T-helper 2 cell treated with Interferon-gamma antibody and Interleukin-4, amounts not matched to agents 100 ng/mL and 5 ng/mL, for 36 hours (primary cell): Measurements from ENCODE around the gene DLX6. TPM values are rescaled to one million over a fixed set of nuclear protein-coding genes. Genes with fewer than 3 reads are reported as not detected.
"Not testable (repeated sequence)": the region's sequence is repeated elsewhere in the genome, so short reads cannot be mapped to it uniquely, and the experiment has no call there.

Experiments
- intact Hi-C: fragments of 100-400 bp; cut with micrococcal nuclease; formaldehyde crosslinking; loops from one replicate; pipeline ENCODE4 v1.15.1; 2023
- total RNA-seq: library from RNA; stranded (reverse); gene quantifications from 2 replicates; pipeline ENCODE4 v1.2.3, GENCODE V29; 2022

Gene DLX6
- total RNA-seq, 1 donor from 2014 or later: not detected

GRCh38 chr7:97020996-97021746 lies 15.8 kb downstream of the DLX6 start:
- intact Hi-C loops: loop anchor here (10.0 kb wide), 2 partner anchors 246 to 714 kb away; partner anchors contain the start of gene TAC1

DNA sequence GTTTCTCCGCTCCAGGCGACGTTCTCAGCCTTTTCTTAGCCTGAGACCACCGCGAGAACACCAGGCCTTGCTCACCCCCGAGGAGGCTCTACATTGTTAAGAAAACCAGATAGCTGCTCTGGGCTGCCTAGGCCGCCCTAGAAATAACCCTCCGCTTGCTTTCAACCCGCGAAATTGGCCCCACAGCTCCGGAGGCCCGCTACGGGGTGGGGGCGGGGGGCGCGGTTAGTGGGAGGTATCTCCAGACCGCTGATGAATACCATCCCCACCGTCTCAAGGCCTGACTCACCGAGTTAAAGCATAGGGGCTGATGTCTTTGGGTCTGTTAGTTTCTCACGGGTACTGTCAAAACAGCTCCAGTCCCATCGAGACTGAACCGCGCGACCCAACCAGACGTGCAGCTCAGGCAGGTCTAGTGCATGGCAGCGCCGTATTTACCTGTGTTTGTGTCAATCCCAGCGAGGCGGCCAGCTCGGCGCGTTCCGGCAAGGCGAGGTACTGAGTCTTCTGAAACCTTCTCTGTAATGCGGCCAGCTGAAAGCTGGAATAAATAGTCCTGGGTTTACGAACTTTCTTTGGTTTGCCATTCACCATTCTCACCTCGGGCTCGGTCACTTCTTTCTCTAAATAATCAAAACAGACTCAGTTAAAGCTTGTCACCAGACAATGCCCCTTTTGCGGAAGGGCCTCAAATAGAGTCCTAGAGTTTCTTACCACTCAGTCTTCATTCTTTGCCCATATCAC lies 16.6 kb downstream of the DLX6 start:
- intact Hi-C loops: loop anchor here (1.0 to 10.0 kb wide), 3 partner anchors 8 to 713 kb away; partner anchors contain the start of gene TAC1

GRCh38 chr7:97022491-97023306 lies 17.3 kb downstream of the DLX6 start:
- intact Hi-C loops: loop anchor here (1.0 to 10.0 kb wide), 4 partner anchors 8 to 712 kb away; partner anchors contain the start of gene TAC1

GRCh38 chr7:97024209-97025129 lies 19.1 kb downstream of the DLX6 start, which contains the start of gene DLX5:
Gene DLX5 (minus strand): TSS chr7:97024831. CDS start chr7:97024623, 208 bp downstream.
- intact Hi-C loops: loop anchor here (5.0 to 10.0 kb wide), 3 partner anchors 32 to 710 kb away; partner anchors contain the start of gene TAC1

DNA sequence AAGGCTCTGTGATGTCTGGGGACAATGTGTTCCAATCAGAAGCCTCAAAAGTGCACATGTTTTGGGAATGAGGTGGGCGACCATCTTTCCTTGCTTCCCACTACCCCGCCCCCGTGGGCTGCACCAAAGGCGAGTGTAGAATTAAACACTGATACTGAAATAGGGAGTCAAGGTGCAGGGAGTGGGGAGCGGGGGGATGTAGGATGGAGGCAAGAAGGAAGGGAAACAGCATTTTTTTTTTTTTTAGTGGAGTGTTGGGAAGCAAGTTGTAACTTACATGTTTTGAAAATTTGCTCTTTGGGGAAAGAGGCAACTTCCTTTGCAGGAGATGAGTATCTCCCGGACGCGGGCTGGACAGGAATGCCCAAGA lies 19.8 kb downstream of the DLX6 start:
- intact Hi-C loops: loop anchor here (5.0 to 10.0 kb wide), 3 partner anchors 33 to 710 kb away; partner anchors contain the start of gene TAC1

DNA sequence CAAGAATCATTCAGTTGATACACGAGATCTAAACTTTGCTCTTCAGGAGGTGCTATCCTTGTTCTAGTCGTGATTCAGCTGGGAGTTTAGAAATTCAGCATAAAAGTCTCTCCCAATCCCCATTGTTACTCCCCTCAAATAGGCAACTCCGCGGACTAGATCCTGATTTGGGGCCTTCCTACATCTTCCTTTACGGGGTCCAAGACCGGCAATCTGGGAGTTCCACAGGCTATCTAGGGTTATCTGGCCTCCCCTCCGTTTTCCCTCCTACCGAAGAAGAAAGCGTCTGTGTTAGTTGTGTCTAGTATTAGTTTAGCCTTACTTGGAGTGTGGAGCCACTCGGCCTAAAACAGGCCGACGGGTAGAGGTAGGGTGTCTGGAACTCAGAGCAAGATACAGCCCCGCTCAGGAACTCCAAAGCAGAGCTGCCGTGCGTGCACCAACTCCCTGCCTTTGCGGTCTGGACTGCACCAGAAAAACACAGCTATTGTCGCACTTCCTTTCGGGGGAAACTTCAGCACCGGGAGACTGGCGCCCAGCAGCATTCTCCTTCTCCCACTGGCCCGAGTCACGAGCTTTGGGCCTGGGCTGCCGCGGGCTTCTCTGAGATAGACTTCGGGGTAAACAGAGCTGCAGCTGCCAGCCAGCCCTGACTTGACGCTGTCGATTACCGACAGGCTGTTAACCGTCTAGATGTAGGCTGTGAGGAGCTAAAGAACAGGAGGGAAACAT lies 20.8 kb downstream of the DLX6 start:
- intact Hi-C loops: loop anchor here (5.0 to 10.0 kb wide), 3 partner anchors 34 to 709 kb away; partner anchors contain the start of gene TAC1

GRCh38 chr7:97026715-97027426 lies 21.5 kb downstream of the DLX6 start:
- intact Hi-C loops: loop anchor here (1.0 to 10.0 kb wide), 8 partner anchors 23 to 1111 kb away; partner anchors contain the start of genes SEM1 and TAC1

DNA sequence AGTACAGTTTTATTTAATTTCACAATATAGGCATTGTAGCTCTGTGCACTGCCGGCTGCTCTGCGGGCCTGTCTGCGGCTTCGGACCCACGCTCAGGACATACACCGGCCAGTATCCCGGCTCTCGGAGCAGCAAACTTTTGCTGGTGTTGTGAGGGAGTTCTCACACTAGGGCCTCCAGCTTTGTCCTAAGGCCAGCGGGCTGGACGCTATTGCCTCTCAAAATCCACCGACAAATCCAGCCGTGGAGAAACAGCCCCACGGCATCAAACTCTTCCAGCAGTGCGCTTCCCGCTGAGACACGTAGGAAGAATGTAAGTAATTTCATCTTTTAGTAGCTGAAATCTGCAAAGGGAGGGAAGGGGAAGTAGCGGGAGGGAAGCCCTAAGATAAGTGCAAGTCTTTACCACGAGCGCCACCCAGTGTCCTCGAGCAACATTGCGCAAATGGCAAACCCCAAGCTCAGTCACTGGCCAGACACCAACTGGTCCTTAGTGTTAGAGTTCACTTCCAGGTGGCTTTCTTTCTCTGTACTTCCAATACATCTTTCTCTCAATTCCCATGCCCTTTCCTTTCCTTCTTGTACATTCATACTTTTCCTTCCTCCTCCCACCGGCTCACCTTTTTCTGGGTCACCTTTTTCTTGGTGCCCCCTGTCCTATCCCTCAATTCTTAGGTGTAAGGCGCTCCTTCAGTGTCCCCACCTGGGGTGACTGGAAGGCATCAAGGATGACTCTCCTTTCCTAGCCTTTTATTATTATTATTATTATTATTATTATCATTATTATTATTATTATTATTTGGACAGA lies 22.3 kb downstream of the DLX6 start:
- intact Hi-C loops: loop anchor here (1.0 to 10.0 kb wide), 8 partner anchors 23 to 1111 kb away; partner anchors contain the start of genes SEM1 and TAC1

- intact Hi-C loops: not testable (repeated sequence)
Measured at GRCh38 chr7:97034213-97034852, 29.0 kb downstream of the DLX6 start.

DNA sequence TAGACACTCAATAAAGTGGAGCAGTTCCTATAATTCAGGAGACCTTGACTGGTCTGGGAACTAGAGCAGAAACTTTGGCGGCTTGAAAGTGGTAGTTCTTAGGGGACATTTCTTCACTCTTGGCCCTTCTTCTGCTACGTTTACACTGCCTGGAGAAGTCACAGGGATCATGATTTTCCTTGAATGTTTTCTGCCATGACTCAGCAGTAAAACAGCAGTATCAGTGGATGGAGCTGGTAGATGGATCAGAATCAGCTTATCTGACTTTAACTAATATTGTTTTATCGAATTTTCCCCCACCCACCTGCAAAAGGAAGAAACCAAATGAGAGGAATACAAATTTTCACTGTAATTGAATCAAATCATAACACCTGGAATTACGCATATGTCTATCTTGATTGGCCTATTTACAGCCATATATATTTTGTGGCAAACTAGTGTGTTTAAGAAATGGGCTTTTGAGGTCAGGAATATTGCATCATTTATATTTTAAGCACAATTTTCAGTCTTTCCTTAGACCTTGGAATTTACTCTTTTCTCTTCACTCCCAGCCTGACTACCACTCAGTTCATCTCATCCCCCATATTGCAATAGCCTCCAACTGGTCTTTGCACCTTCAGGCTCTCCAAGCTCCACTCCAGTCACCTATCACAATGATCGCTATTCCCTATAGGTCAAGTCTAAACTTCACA lies 34.2 kb downstream of the DLX6 start:
- intact Hi-C loops: no loop called here

GRCh38 chr7:97043281-97043680 lies 37.9 kb downstream of the DLX6 start:
- intact Hi-C loops: no loop called here

Other genes starting within 250 kb of the DLX6 start
- not detected in 2 replicates for gene DLX5, start 19.3 kb downstream of the DLX6 start, total RNA-seq
- gene SDHAF3, start 112.1 kb downstream of the DLX6 start, total RNA-seq: 17.5 and 18.0 TPM in 2 replicates